Measurements from ENCODE around the gene KIF19.

KIF19 gene

GRCh38 chr17:74359916-74360315, 33.9 kb downstream of the KIF19 start:
- in situ Hi-C loops (cut with MboI; ENCODE audit: low sequenced_read_pairs), result no loop called here

DNA sequence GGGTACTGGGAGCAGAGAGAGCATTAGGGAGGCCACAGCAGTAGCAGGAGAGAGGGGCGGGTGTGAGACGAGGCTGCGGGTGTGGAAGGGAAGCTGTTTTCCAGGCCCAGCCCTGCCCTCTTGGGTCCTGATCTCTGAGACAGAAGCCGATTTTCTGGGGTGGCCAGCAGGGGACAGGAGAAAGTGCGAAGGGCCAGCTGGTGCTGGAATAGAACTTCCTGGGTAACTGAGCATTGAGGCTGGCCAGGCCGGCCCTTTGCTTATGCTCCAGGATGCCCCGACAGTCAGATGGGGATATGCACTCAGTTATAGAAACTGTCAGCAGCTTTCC, 34.8 kb downstream of the KIF19 start:
- in situ Hi-C loops (cut with MboI; ENCODE audit: low sequenced_read_pairs), result no loop called here

- in situ Hi-C loops (cut with MboI; ENCODE audit: low sequenced_read_pairs), result no loop called here
These were observed 35.4 kb downstream of the KIF19 start, which contains the start of gene BTBD17 for GRCh38 chr17:74361230-74362068. Gene BTBD17, minus strand, starts transcription at chr17:74361868. Its CDS starts 49 bp downstream, at chr17:74361819.

DNA sequence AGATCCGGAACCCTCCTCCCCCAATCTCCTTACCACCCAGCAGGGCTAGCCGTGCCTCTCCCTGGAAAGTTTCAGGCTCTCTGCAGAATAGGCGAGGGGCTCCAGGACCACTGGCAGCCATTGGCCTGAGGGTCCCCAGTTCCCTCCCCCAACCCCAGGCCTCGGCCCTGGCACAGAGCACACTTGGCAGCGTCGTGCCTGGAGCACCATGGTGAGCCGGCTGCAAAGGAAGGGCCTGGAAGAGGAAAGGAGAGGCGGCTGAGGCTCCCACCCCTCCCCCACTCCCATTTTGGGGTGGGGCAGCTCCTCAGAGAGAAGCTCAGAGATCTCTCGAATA, 36.0 kb downstream of the KIF19 start:
- in situ Hi-C loops (cut with MboI; ENCODE audit: low sequenced_read_pairs), result no loop called here

- in situ Hi-C loops (cut with MboI; ENCODE audit: low sequenced_read_pairs), result no loop called here
These were observed 36.9 kb downstream of the KIF19 start for GRCh38 chr17:74362810-74363498.

DNA sequence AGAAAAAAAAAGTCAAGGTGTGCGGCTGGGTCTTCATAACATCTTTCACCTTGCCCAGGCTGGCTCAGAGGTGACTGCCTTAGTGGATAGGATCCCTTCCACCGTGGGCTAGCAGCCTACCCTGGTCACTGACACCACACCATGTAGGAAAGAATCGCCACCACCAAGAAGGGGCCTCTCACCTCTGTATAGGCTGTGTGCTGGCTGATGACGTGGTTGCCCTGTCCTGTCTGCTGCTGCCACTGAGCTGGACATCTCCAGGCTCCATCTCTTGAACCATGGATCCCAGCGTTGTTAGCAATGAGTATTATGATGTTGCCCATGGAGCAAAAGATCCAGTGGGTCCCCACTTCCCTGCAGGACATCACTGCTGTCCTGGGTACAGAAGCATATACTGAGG, 41.2 kb downstream of the KIF19 start, which contains the start of gene GPR142:
Gene GPR142, plus strand, starts transcription at position 301 of the 400 bp plus-strand sequence. CDS start 2,035 bp downstream, outside the sequence.
- in situ Hi-C loops (cut with MboI; ENCODE audit: low sequenced_read_pairs), result no loop called here

DNA sequence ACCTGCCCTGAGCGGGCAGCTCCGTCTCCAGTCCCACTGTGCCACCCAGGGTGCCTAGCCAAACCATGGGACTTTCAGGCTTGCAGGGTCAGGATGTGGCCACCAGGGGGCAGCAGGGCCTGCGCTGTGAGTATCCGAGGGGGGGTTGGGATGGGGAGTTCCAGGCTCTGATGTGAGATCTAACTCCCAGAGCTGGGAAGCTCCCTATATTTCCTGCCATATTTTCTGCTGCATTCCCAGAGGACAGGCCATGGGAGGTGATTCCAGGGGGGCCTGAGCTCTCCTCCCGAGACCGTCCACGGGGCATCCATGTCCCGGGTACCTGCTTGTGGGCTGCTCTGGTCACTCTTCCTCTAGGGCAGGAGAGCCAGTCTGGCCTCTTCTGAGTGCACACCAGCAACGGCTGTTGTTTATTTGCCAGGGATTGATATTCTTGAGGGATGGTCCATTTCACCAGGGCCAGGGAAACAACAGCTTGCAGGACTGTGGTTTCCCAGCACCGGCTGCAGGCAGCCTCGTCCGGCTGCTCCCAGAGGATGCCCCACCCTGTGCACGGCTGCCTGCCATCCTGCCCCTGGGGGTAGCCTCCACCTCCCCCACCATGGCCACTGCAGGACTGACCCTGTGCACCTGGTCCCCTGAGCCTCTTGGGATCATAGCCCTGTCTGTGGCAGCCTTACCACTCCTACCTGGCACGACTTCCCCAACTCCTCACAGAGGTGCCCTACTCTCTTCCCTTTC, 42.5 kb downstream of the KIF19 start:
- in situ Hi-C loops (cut with MboI; ENCODE audit: low sequenced_read_pairs), result no loop called here

DNA sequence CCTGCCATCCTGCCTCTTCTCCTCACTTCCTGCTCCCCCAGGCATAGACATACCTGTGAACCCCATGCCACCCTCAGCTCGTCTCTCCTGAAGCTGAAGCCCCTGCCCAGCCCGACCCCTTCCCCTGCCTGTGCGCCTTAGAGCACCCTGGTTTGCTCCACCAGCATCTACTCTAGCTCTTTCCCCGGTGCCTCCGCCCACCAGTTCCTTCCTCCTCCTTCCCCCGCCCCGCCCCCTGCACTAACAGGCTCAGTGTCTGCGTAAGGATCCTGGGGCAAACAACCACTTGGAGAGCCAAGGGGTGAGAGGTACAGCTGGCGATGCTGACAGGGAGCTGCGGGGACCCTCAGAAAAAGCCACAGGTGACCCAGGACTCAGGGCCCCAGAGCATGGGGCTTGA, 43.2 kb downstream of the KIF19 start:
- in situ Hi-C loops (cut with MboI; ENCODE audit: low sequenced_read_pairs), result no loop called here

DNA sequence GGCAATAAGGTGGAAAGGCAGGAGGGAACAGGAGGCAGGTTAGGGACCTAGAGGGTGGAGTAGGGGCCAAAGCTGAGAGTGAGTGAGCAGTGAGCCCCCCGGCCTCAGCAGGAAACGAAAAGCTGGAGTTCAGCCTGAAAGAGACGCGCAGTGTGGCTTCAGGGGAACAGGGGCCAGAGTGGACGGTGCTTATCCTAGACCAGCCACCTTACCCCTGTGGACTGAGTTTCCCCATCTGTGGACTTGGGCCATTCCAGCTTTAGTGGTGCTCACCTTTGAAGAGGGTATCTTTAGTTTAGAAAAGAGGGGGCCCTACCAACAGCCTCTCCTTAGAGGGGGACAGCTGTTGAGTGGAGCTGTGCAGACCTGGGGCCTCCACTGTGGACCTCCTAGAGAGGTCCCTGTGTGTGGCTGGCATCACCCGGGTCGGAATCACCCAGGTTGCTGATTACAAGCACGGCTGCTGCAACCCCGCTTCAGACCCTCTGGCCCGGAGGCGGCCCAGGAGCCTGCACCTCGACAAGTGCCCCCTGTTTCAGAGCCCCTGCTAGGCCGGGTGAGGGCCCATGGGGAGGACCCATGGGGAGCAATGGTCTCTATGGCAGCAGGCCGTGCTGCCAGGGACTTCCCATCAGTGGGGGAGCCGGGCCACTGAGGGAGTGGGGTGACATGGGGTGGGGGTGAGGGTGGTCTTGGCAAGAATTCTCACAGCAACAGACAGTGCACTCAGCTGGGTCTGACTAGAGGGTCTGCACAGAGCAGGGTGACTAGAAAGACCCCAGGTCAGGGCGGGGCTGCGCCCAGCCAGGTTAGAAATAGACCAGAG, 43.9 kb downstream of the KIF19 start:
- in situ Hi-C loops (cut with MboI; ENCODE audit: low sequenced_read_pairs), result no loop called here

GRCh38 chr17:74371653-74372147, 45.7 kb downstream of the KIF19 start:
- in situ Hi-C loops (cut with MboI; ENCODE audit: low sequenced_read_pairs), result no loop called here

- in situ Hi-C loops (cut with MboI; ENCODE audit: low sequenced_read_pairs), result no loop called here
These were observed 46.4 kb downstream of the KIF19 start for GRCh38 chr17:74372426-74372825.

- in situ Hi-C loops (cut with MboI; ENCODE audit: low sequenced_read_pairs), result no loop called here
These were observed 48.0 kb downstream of the KIF19 start for GRCh38 chr17:74373838-74374606.

DNA sequence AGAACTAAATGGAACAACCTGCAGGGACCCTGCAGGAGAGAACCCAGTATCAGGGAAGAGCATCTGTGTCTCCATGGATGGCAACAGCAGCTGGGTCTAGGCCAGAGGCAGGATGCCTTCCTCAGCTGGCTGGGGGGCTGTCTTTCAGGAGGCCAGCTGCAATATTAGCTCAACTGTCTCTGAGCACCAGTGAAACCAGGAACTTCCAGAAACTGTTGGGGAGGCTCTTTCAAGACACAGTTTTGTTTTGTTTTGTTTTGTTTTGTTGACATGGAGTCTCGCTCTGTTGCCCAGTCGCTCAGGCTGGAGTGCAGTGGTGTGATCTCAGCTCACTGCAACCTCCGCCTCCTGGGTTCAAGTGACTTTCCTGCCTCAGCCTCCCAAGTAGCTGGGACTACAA, 48.8 kb downstream of the KIF19 start:
- in situ Hi-C loops (cut with MboI; ENCODE audit: low sequenced_read_pairs), result no loop called here

GRCh38 chr17:74379495-74380085, 53.6 kb downstream of the KIF19 start:
- in situ Hi-C loops (cut with MboI; ENCODE audit: low sequenced_read_pairs), result no loop called here

- in situ Hi-C loops (cut with MboI; ENCODE audit: low sequenced_read_pairs), result no loop called here
These were observed 54.3 kb downstream of the KIF19 start for GRCh38 chr17:74380086-74380958.

DNA sequence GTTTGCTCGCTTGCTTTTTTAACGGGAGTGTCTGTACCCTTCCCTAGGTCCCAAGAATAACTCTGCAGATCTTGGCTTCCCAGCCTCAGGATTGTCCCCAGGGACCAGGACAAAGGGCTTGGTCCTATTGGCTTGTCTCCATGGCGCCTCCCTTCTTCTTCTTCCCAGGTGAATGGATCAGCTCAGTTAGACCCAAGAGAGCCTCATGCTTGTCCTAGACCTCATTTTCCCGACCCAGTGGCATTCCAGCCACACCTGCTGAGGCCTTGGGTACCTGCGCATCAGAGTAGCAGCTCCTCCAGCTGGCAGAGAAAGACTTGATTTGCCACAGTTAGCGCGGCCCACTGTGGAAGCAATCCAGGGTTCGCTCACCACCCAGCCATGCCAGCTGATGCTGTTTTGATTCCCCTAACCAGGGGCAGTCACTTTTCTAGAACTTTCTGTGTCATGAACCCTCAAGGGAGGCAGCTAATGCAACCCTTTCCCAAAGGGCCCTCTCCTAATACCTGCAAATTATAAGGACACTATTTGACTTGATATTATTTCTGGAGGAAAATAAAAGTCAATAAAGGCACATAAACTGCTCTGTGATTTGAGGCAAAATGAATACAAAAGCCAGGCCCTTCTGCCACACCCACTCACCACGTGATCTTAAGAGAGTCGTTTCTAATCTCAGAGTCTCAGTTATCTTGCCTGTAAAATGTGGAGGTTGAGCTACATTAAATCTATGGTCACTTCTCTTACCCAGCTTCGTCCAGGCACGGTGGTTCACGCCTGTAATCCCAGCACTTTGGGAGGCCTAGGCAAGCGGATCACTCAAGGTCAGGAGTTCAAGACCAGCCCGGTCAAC, 55.2 kb downstream of the KIF19 start:
- in situ Hi-C loops (cut with MboI; ENCODE audit: low sequenced_read_pairs), result no loop called here

DNA sequence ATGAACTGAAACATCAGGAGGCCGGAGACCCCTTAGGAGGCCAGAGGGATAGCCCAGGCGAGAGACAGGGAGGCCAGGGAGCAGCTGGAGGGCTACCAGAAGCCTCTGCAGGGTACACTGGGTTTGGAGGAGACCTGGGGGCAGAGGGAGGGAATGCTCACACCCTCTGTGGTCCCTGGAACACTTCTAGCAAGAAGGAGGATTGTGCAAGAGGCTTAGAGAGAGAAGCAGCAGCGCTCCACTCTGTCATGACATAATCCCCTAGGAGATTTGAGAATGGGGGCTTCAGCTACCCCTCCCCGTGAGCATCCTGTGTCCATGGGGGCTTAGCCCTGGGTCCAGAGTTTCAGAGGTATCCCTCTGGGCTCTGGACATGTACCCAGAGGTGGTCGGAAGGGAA, 57.1 kb downstream of the KIF19 start:
- in situ Hi-C loops (cut with MboI; ENCODE audit: low sequenced_read_pairs), result no loop called here

DNA sequence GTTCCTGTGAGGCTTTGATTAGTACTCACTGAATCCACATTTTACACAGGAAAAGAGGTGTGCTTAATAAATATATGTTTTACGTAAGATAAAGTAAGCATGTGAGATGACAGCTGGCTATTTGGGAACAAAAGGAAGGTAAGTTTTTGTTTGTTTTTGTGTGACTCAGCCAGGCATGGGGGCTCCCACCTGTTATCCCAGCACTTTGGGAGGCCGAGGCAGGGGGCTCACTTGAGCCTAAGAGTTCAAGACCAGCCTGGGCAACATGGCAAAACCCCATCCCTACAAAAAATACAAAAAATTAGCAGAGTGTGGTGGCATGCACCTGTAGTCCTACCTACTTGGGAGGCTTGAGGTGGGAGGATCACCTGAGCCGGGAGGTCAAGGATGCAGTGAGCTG, 59.2 kb downstream of the KIF19 start:
- in situ Hi-C loops (cut with MboI; ENCODE audit: low sequenced_read_pairs), result no loop called here

Measured in hTERT RPE-1 (cell line).